Peyer's patch (tissue), 4 donors: ENCODE measurements around the gene ALMS1.
"Not testable (repeated sequence)": the region's sequence is repeated elsewhere in the genome, so short reads cannot be mapped to it uniquely, and the experiment has no call there.

Experiments used
- POLR2A ChIP-seq, 2 donors: fragments of 450-650 bp; IDR thresholded peaks; one replicate each; pipeline ENCODE4 v1.5.1; 2017; ENCODE audit warnings: antibody characterized with exemption in 2 of 2, mild to moderate bottlenecking in 2 of 2, moderate library complexity in 2 of 2
- TF ChIP-seq, protein P1 (sequence below), 6 experiments: fragments of 450-650 bp in 4 of 6; fragments of 200-600 bp in 2 of 6; sonication (generic) in 1 of 6; IDR thresholded peaks; one replicate each; pipeline ENCODE4 v1.5.1; 2017 to 2019; ENCODE audit warnings: antibody characterized with exemption in 6 of 6, mild to moderate bottlenecking in 3 of 6, moderate library complexity in 1 of 6

DNA sequence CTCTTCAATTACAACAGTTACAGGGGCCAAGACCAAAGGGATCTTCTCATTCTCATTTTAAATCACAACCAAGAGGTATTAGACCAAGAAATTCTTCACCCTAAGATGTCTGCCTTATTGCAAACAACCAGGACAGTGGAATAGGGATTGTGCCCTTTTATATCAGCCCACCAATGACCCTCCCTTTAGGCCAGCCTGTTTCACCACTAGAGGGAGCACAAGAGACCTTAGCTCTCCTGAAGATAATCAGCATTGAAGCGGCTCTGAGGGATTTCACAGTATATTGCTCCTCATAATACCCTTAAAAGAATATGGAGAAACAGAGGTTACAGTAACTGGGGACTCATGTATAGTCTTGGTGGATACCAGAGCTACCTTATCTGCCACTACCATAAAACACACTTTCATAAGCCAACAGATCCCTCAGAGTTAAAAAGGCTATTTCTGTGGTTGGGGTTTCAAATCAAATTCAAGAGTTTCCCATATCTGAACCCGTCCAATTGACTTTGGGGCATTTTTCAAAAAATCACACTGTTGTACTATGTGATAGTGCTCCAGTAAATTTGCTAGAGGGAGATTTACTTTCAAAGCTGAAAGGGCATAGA lies 245.1 kb downstream of the ALMS1 start:
- TF ChIP-seq, protein P1, sequence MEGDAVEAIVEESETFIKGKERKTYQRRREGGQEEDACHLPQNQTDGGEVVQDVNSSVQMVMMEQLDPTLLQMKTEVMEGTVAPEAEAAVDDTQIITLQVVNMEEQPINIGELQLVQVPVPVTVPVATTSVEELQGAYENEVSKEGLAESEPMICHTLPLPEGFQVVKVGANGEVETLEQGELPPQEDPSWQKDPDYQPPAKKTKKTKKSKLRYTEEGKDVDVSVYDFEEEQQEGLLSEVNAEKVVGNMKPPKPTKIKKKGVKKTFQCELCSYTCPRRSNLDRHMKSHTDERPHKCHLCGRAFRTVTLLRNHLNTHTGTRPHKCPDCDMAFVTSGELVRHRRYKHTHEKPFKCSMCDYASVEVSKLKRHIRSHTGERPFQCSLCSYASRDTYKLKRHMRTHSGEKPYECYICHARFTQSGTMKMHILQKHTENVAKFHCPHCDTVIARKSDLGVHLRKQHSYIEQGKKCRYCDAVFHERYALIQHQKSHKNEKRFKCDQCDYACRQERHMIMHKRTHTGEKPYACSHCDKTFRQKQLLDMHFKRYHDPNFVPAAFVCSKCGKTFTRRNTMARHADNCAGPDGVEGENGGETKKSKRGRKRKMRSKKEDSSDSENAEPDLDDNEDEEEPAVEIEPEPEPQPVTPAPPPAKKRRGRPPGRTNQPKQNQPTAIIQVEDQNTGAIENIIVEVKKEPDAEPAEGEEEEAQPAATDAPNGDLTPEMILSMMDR (IDR thresholded peaks at IDR 0.05): peak in 1 of 6 experiments; percentile 53
- not testable (repeated sequence) for TF ChIP-seq POLR2A (IDR thresholded peaks at IDR 0.05)
